Trophoblast cell (in vitro differentiated cells and primary cell): ENCODE measurements around the gene LRRC56.

Source experiments
- DNase-seq, 2 donors: peaks; one replicate each; pipeline ENCODE4 v3.0.0-alpha.2; 2016
- H2AFZ ChIP-seq: 2 replicates; pipeline ENCODE4 v1.6.1; 2013; ENCODE audit warnings: low read length, moderate library complexity, mild to moderate bottlenecking; ENCODE audit not compliant: insufficient read depth, poor library complexity
- H2AK5ac ChIP-seq: 2 replicates; pipeline ENCODE4 v1.6.1; 2013; ENCODE audit warnings: mild to moderate bottlenecking, low read length
- H2BK120ac ChIP-seq: 2 replicates; pipeline ENCODE4 v1.6.1; 2013; ENCODE audit warnings: low read length, mild to moderate bottlenecking, moderate library complexity; ENCODE audit not compliant: insufficient read depth, poor library complexity
- H2BK12ac ChIP-seq: 2 replicates; pipeline ENCODE4 v1.6.1; 2013; ENCODE audit warnings: mild to moderate bottlenecking, low read length, moderate library complexity
- H2BK5ac ChIP-seq: 2 replicates; pipeline ENCODE4 v1.6.1; 2013; ENCODE audit warnings: low read length, low read depth, moderate library complexity, mild to moderate bottlenecking; ENCODE audit not compliant: poor library complexity
- H3K14ac ChIP-seq: 2 replicates; pipeline ENCODE4 v1.6.1; 2013; ENCODE audit warnings: mild to moderate bottlenecking, low read length
- H3K18ac ChIP-seq: 2 replicates; pipeline ENCODE4 v1.6.1; 2013; ENCODE audit warnings: mild to moderate bottlenecking, low read length
- H3K23ac ChIP-seq: 2 replicates; pipeline ENCODE4 v1.6.1; 2013; ENCODE audit warnings: low read length
- H3K27ac ChIP-seq: 2 replicates; pipeline ENCODE4 v1.5.1; 2013; ENCODE audit warnings: low read depth, mild to moderate bottlenecking, inconsistent platforms, low read length, moderate library complexity
- H3K27me3 ChIP-seq: 2 replicates; pipeline ENCODE4 v1.6.1; 2013; ENCODE audit warnings: inconsistent platforms, mild to moderate bottlenecking, low read length, moderate library complexity; ENCODE audit not compliant: insufficient read depth
- H3K36me3 ChIP-seq, 2 experiments: 1 replicate in 1 of 2; 2 replicates in 1 of 2; pipeline ENCODE4 v1.6.1; 2013; ENCODE audit warnings: low read length in 2 of 2, mild to moderate bottlenecking in 2 of 2, moderate library complexity in 1 of 2; ENCODE audit not compliant: insufficient read depth in 2 of 2, control insufficient read depth in 1 of 2
- H3K4ac ChIP-seq: 2 replicates; pipeline ENCODE4 v1.6.1; 2013; ENCODE audit warnings: low read depth, mild to moderate bottlenecking, low read length, moderate library complexity
- H3K4me1 ChIP-seq, 2 experiments: 1 replicate in 1 of 2; 2 replicates in 1 of 2; pipeline ENCODE4 v1.6.1; 2013; ENCODE audit warnings: low read length in 2 of 2, mild to moderate bottlenecking in 2 of 2, moderate library complexity in 1 of 2; ENCODE audit not compliant: insufficient read depth in 2 of 2, control insufficient read depth in 1 of 2
- H3K4me2 ChIP-seq: 2 replicates; pipeline ENCODE4 v1.6.1; 2013; ENCODE audit warnings: inconsistent platforms, mild to moderate bottlenecking, low read length, moderate library complexity
- H3K4me3 ChIP-seq: 2 replicates; pipeline ENCODE4 v1.5.1; 2013; ENCODE audit warnings: mild to moderate bottlenecking, low read depth, low read length, inconsistent platforms
- H3K79me1 ChIP-seq: one replicate; pipeline ENCODE4 v1.6.1; 2013; ENCODE audit warnings: low read length
- H3K79me2 ChIP-seq: 2 replicates; pipeline ENCODE4 v1.6.1; 2013; ENCODE audit warnings: low read length, mild to moderate bottlenecking; ENCODE audit not compliant: control insufficient read depth, insufficient read depth, poor library complexity
- H3K9ac ChIP-seq: 2 replicates; pipeline ENCODE4 v1.6.1; 2013; ENCODE audit warnings: mild to moderate bottlenecking, low read length
- H3K9me3 ChIP-seq: 2 replicates; pipeline ENCODE4 v1.6.1; 2013; ENCODE audit warnings: low read depth, mild to moderate bottlenecking, control low read depth, inconsistent platforms, low read length; ENCODE audit not compliant: insufficient read depth
- H4K12ac ChIP-seq: 2 replicates; pipeline ENCODE4 v1.6.1; 2013; ENCODE audit warnings: low read depth, mild to moderate bottlenecking, low read length, moderate library complexity
- H4K8ac ChIP-seq: 2 replicates; pipeline ENCODE4 v1.6.1; 2013; ENCODE audit warnings: low read depth, mild to moderate bottlenecking, low read length, moderate library complexity
- H4K91ac ChIP-seq: one replicate; pipeline ENCODE4 v1.6.1; 2013; ENCODE audit warnings: low read depth, mild to moderate bottlenecking, low read length, moderate library complexity
- whole genome bisulfite sequencing: extraction: QIAGEN DNeasy Blood & Tissue Kit; methylation state at CpG from one replicate; pipeline ENCODE4 v1.1.7; 2013; ENCODE audit warnings: missing lambda C conversion rate; ENCODE audit not compliant: insufficient read length, insufficient coverage; ENCODE audit errors: extremely low coverage; 5-methylcytosine and 5-hydroxymethylcytosine counted together

LRRC56 gene

GRCh38 chr11:531919-532526 lies 5.3 kb upstream of the LRRC56 start:
- H3K23ac ChIP-seq: no peak overlapping the region
- H3K79me2 ChIP-seq: peaks cover 6% of the 10 kb centered on the region
- H2BK120ac ChIP-seq: no peak overlapping the region
- no peak overlapping the region for H3K18ac ChIP-seq
- no peak overlapping the region for H2AFZ ChIP-seq
- no peak overlapping the region for H3K4me2 ChIP-seq
- H3K4me3 ChIP-seq: no peak overlapping the region
- H3K4ac ChIP-seq: no peak overlapping the region
- H2BK5ac ChIP-seq: no peak overlapping the region
- WGBS: no CpG with 5 or more reads among the region's 18 CpGs
- H3K4me1 ChIP-seq: peaks cover 14 to 15% of the 10 kb centered on the region in 2 experiments
- peaks cover 6% of the 10 kb centered on the region for H3K27me3 ChIP-seq
- no peak overlapping the region for H4K91ac ChIP-seq
- H2AK5ac ChIP-seq: no peak overlapping the region
- no peak for DNase-seq
- no peak overlapping the region for H4K8ac ChIP-seq
- peaks cover 31 to 37% of the 10 kb centered on the region in 2 experiments for H3K36me3 ChIP-seq
- H3K79me1 ChIP-seq: peaks cover 13% of the 10 kb centered on the region
- no peak overlapping the region for H3K9ac ChIP-seq
- peaks cover 3% of the 10 kb centered on the region for H3K9me3 ChIP-seq
- H3K14ac ChIP-seq: no peak overlapping the region
- H4K12ac ChIP-seq: no peak overlapping the region
- H3K27ac ChIP-seq: no peak overlapping the region
- H2BK12ac ChIP-seq: no peak overlapping the region

DNA sequence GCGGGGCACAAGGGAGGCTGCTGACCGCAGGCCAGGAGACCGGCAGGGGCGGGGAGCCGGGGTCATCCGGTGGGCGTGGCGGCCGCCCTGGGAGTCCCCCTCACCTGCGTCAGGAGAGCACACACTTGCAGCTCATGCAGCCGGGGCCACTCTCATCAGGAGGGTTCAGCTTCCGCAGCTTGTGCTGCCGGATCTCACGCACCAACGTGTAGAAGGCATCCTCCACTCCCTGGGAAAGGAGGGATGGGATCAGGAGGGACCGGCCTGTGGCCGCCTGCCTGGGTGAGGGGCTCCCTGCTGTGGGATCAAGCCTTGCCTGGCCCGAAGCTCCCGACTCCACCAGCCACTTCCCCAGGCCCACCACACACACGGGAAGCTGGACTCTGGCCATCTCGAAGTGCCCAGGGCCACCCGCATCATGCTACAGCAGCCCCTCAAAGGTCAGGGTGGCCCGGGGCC lies 4.8 kb upstream of the LRRC56 start:
- H3K18ac ChIP-seq: no peak overlapping the region
- no peak overlapping the region for H3K27ac ChIP-seq
- H3K79me2 ChIP-seq: peaks cover 6% of the 10 kb centered on the region
- no peak for DNase-seq
- peaks cover 18 to 21% of the 10 kb centered on the region in 2 experiments for H3K4me1 ChIP-seq
- H4K8ac ChIP-seq: no peak overlapping the region
- peaks cover 15% of the 10 kb centered on the region for H3K79me1 ChIP-seq
- H4K12ac ChIP-seq: no peak overlapping the region
- no peak overlapping the region for H2AFZ ChIP-seq
- no peak overlapping the region for H3K9ac ChIP-seq
- H4K91ac ChIP-seq: no peak overlapping the region
- H3K4me3 ChIP-seq: no peak overlapping the region
- no peak overlapping the region for H3K23ac ChIP-seq
- no peak overlapping the region for H2BK120ac ChIP-seq
- H3K9me3 ChIP-seq: peaks cover 5% of the 10 kb centered on the region
- no peak overlapping the region for H3K4ac ChIP-seq
- no peak overlapping the region for H3K14ac ChIP-seq
- peaks cover 31 to 37% of the 10 kb centered on the region in 2 experiments for H3K36me3 ChIP-seq
- WGBS: no CpG with 5 or more reads among the region's 23 CpGs
- no peak overlapping the region for H2BK12ac ChIP-seq
- no peak overlapping the region for H3K4me2 ChIP-seq
- H3K27me3 ChIP-seq: peaks cover 9% of the 10 kb centered on the region
- no peak overlapping the region for H2BK5ac ChIP-seq
- no peak overlapping the region for H2AK5ac ChIP-seq

DNA sequence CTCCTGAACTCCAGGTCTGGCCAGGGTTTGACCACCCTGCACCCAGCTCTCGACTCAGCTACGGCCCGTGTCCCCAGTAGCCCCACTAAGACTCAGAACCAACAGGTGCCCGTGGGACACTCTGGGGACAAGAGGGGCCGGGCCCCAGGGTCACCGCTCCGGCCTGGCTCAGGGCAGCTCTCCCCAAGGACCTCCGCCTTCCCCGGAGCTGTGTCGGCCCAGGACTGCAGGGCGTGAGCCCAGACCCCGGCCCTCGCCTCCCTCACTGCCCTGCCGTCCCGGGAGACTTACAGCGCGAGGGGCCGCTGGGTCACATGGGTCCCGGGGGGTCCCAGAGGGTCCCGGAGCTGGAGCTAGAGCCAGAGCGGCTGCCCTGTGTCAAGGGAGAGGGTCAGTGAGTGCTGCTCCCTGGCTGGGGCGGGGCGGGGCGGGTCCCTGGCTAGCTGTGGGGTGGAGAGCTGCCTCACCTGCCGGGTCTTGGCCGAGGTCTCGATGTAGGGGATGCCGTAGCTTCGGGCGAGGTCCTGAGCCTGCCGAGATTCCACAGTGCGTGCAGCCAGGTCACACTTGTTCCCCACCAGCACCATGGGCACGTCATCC lies 4.2 kb upstream of the LRRC56 start:
- H4K8ac ChIP-seq: no peak overlapping the region
- peaks cover 12% of the 10 kb centered on the region for H3K27me3 ChIP-seq
- H3K79me1 ChIP-seq: peaks cover 15% of the 10 kb centered on the region
- no peak overlapping the region for H2AK5ac ChIP-seq
- H3K18ac ChIP-seq: no peak overlapping the region
- no peak overlapping the region for H3K9ac ChIP-seq
- H3K4me3 ChIP-seq: no peak overlapping the region
- peaks cover 5% of the 10 kb centered on the region for H3K9me3 ChIP-seq
- no peak overlapping the region for H3K4me2 ChIP-seq
- H4K91ac ChIP-seq: no peak overlapping the region
- no peak overlapping the region for H3K27ac ChIP-seq
- H3K4ac ChIP-seq: no peak overlapping the region
- no peak overlapping the region for H3K23ac ChIP-seq
- peaks cover 21 to 23% of the 10 kb centered on the region in 2 experiments for H3K4me1 ChIP-seq
- no peak overlapping the region for H2BK12ac ChIP-seq
- no peak overlapping the region for H3K14ac ChIP-seq
- H2BK5ac ChIP-seq: no peak overlapping the region
- WGBS: no CpG with 5 or more reads among the region's 33 CpGs
- DNase-seq: no peak
- H3K36me3 ChIP-seq: peaks cover 31 to 37% of the 10 kb centered on the region in 2 experiments
- no peak overlapping the region for H2AFZ ChIP-seq
- no peak overlapping the region for H2BK120ac ChIP-seq
- no peak overlapping the region for H4K12ac ChIP-seq
- H3K79me2 ChIP-seq: peaks cover 6% of the 10 kb centered on the region

- Histone ChIP-seq H3K79me2 (peaks cover 6% of the 10 kb centered on the region), H2BK5ac (no peak overlapping the region), H2BK12ac (no peak overlapping the region), H3K4me1 (peaks cover 21 to 23% of the 10 kb centered on the region in 2 experiments), H3K27ac (no peak overlapping the region), H3K4me3 (peak overlapping the region; percentile 39), H3K9ac (no peak overlapping the region), H3K23ac (no peak overlapping the region), H2AK5ac (no peak overlapping the region), H3K79me1 (peaks cover 15% of the 10 kb centered on the region), H2AFZ (no peak overlapping the region), H3K18ac (no peak overlapping the region), H3K36me3 (peaks cover 31 to 37% of the 10 kb centered on the region in 2 experiments), H4K12ac (no peak overlapping the region), H2BK120ac (no peak overlapping the region), H3K9me3 (peaks cover 3% of the 10 kb centered on the region), H3K14ac (no peak overlapping the region), H3K27me3 (peaks cover 12% of the 10 kb centered on the region), H4K91ac (no peak overlapping the region), H3K4ac (no peak overlapping the region), H4K8ac (no peak overlapping the region), H3K4me2 (peak overlapping the region; percentile 76)
- no CpG with 5 or more reads among the region's 37 CpGs for WGBS
- no peak for DNase-seq
Observed at GRCh38 chr11:533586-534395, 3.5 kb upstream of the LRRC56 start.
